ENCODE results near the gene LRP5.

GRCh38 chr11:68441466-68442230 lies 129.3 kb downstream of the LRP5 start:
- TF ChIP-seq, protein P1, sequence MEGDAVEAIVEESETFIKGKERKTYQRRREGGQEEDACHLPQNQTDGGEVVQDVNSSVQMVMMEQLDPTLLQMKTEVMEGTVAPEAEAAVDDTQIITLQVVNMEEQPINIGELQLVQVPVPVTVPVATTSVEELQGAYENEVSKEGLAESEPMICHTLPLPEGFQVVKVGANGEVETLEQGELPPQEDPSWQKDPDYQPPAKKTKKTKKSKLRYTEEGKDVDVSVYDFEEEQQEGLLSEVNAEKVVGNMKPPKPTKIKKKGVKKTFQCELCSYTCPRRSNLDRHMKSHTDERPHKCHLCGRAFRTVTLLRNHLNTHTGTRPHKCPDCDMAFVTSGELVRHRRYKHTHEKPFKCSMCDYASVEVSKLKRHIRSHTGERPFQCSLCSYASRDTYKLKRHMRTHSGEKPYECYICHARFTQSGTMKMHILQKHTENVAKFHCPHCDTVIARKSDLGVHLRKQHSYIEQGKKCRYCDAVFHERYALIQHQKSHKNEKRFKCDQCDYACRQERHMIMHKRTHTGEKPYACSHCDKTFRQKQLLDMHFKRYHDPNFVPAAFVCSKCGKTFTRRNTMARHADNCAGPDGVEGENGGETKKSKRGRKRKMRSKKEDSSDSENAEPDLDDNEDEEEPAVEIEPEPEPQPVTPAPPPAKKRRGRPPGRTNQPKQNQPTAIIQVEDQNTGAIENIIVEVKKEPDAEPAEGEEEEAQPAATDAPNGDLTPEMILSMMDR (IDR thresholded peaks at IDR 0.05), result no peak
- TF ChIP-seq POLR2A (IDR thresholded peaks at IDR 0.05), result no peak
